GM23338 (cell line): ENCODE data around the gene STXBP3. TPM values are rescaled to one million over a fixed set of nuclear protein-coding genes. Genes with fewer than 3 reads are reported as not detected.

ENCODE experiments used
- ATAC-seq: fragments of 200-7000 bp; cut with Tn5 transposase; 3 replicates; pipeline ENCODE4 v1.9.1; 2020
- DNase-seq: peaks from one replicate; pipeline ENCODE4 v3.0.0-alpha.2; 2015; ENCODE audit warnings: low spot score
- H2AFZ ChIP-seq: fragments of 200-600 bp; sonication (generic); 2 replicates; pipeline ENCODE4 v1.8.0; 2016; ENCODE audit warnings: antibody characterized with exemption, mild to moderate bottlenecking, moderate library complexity
- H3F3A ChIP-seq: fragments of 200-600 bp; sonication (generic); replicated peaks from 2 replicates; pipeline ENCODE4 v1.8.0; 2017; ENCODE audit warnings: antibody characterized with exemption, mixed run types, low read depth
- H3K27ac ChIP-seq: fragments of 200-600 bp; sonication (generic); 2 replicates; pipeline ENCODE4 v1.6.1; 2016; ENCODE audit warnings: low read depth
- H3K27me3 ChIP-seq: fragments of 200-600 bp; sonication (generic); 2 replicates; pipeline ENCODE4 v1.8.0; 2016; ENCODE audit warnings: mild to moderate bottlenecking, mixed run types, moderate library complexity; ENCODE audit not compliant: insufficient read depth
- H3K36me3 ChIP-seq: fragments of 200-600 bp; sonication (generic); 2 replicates; pipeline ENCODE4 v1.8.0; 2016; ENCODE audit warnings: mild to moderate bottlenecking; ENCODE audit not compliant: insufficient read depth
- H3K4me1 ChIP-seq: fragments of 200-600 bp; sonication (generic); 2 replicates; pipeline ENCODE4 v1.8.0; 2016; ENCODE audit warnings: mild to moderate bottlenecking, moderate library complexity; ENCODE audit not compliant: insufficient read depth
- H3K4me2 ChIP-seq: fragments of 200-600 bp; sonication (generic); 2 replicates; pipeline ENCODE4 v1.7.1; 2017; ENCODE audit warnings: mixed run types
- H3K4me3 ChIP-seq: fragments of 200-600 bp; sonication (generic); 2 replicates; pipeline ENCODE4 v1.6.1; 2016; ENCODE audit warnings: mixed run types
- H3K79me2 ChIP-seq: fragments of 200-600 bp; sonication (generic); replicated peaks from 2 replicates; pipeline ENCODE4 v1.8.0; 2017; ENCODE audit warnings: mild to moderate bottlenecking; ENCODE audit not compliant: insufficient read depth
- H3K9me2 ChIP-seq: fragments of 200-600 bp; sonication (generic); 2 replicates; pipeline ENCODE4 v1.8.0; 2017; ENCODE audit not compliant: insufficient read depth
- H4K20me1 ChIP-seq: fragments of 200-600 bp; sonication (generic); replicated peaks from 2 replicates; pipeline ENCODE4 v1.8.0; 2017; ENCODE audit warnings: mild to moderate bottlenecking; ENCODE audit not compliant: insufficient read depth
- H3K27ac Mint-ChIP-seq: 2 replicates; pipeline ENCODE4 v1.8.0; 2020; ENCODE audit warnings: inconsistent platforms, mild to moderate bottlenecking, moderate library complexity, mixed read lengths
- H3K27me3 Mint-ChIP-seq: 3 replicates; pipeline ENCODE4 v1.8.0; 2022; ENCODE audit warnings: low read depth, mild to moderate bottlenecking, moderate library complexity, mixed read lengths, inconsistent platforms; ENCODE audit not compliant: insufficient read depth, poor library complexity
- H3K36me3 Mint-ChIP-seq: 3 replicates; pipeline ENCODE4 v1.8.0; 2021; ENCODE audit warnings: low read depth, mild to moderate bottlenecking, inconsistent platforms, moderate library complexity, mixed read lengths
- H3K4me1 Mint-ChIP-seq: 3 replicates; pipeline ENCODE4 v1.8.0; 2020; ENCODE audit warnings: mild to moderate bottlenecking, inconsistent platforms, mixed read lengths
- H3K4me3 Mint-ChIP-seq: 3 replicates; pipeline ENCODE4 v1.8.0; 2021; ENCODE audit warnings: moderate library complexity, mild to moderate bottlenecking, inconsistent platforms, mixed read lengths
- H3K9me3 Mint-ChIP-seq: 3 replicates; pipeline ENCODE4 v1.8.0; 2020; ENCODE audit warnings: moderate library complexity, mild to moderate bottlenecking, inconsistent platforms, mixed read lengths
- CREB1 ChIP-seq: fragments of 250-450 bp; sonication (Bioruptor Pico); IDR thresholded peaks from 2 replicates; pipeline ENCODE4 v1.5.0; 2020; ENCODE audit warnings: low read depth, mild to moderate bottlenecking, moderate library complexity
- ETS1 ChIP-seq: IDR thresholded peaks from 2 replicates; pipeline ENCODE4 v1.6.1; 2016; ENCODE audit warnings: antibody characterized with exemption
- EZH2 ChIP-seq: fragments of 200-600 bp; sonication (generic); IDR thresholded peaks from one replicate; pipeline ENCODE4 v1.8.0; 2017; ENCODE audit warnings: antibody characterized with exemption, mild to moderate bottlenecking, low read depth; ENCODE audit not compliant: unreplicated experiment
- JUNB ChIP-seq: IDR thresholded peaks from one replicate; pipeline ENCODE4 v1.6.1; 2016; ENCODE audit warnings: antibody characterized with exemption; ENCODE audit not compliant: unreplicated experiment
- POLR2AphosphoS5 ChIP-seq: IDR thresholded peaks from 2 replicates; pipeline ENCODE4 v1.6.1; 2016; ENCODE audit warnings: antibody characterized with exemption, low read depth
- REST ChIP-seq: IDR thresholded peaks from one replicate; pipeline ENCODE4 v1.6.1; 2018; ENCODE audit warnings: antibody characterized with exemption; ENCODE audit not compliant: unreplicated experiment
- polyA plus RNA-seq: library from polyadenylated mRNA; unstranded; fragments of >200 nt; fragmentation: Nextera tagmentation; extraction: Ambion mirVana; gene quantifications from 2 replicates; pipeline ENCODE4 v1.2.1, GENCODE V29; 2016
- total RNA-seq: library from RNA; depleted of rRNA; stranded (reverse); fragments of >200 nt; shearing (Covaris generic); gene quantifications from 2 replicates; pipeline ENCODE4 v1.2.3, GENCODE V29; 2014
- TF ChIP-seq, protein P1 (sequence below): fragments of 250-450 bp; sonication (Bioruptor Pico); IDR thresholded peaks from 2 replicates; pipeline ENCODE4 v1.5.0; 2020; ENCODE audit warnings: mild to moderate bottlenecking, moderate library complexity
- TF ChIP-seq, protein P2 (sequence below), 2 experiments: fragments of 200-600 bp in 1 of 2; sonication (generic) in 1 of 2; conservative IDR thresholded peaks; 2 replicates each; pipeline versions ENCODE4 v1.5.1 to v1.6.1; 2016 to 2017; ENCODE audit warnings: antibody characterized with exemption in 2 of 2, low read depth in 2 of 2, mild to moderate bottlenecking in 2 of 2, moderate library complexity in 1 of 2

The STXBP3 gene
- total and polyA plus RNA-seq, 2 experiments from 2014 or later: 28.5 to 37.4 TPM

DNA sequence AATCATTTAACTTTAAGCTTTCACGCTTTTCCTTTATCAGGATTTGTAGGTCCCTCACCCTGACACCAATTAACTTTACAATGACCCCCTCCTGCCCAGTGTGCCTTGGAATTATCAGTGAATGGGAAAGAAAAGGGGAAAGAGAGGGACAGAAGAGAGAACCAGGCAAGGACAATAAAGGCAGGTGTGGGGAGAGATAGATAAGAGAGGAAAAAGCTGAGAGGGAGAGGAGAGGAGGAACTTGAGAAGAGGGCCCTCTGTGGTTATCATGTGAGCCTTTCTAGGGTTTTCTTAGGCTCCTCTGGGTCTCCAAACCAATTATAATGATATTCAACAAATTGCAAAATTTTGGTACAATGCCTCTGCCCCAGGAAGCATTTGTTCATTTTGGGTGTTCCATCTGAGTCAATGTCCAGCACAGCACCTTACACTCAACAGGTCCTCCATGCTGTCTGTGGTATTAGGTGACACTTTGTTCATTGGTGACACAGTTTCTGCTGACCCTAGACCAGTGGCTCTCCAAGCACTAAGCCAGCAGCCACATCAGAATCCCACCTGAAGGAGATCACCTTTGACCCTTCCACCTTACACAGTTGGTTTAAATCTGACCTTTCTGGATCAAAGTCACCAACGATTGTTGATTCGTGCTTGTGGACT, 96.2 kb downstream of the STXBP3 start (continued):
- TF ChIP-seq, protein P1, sequence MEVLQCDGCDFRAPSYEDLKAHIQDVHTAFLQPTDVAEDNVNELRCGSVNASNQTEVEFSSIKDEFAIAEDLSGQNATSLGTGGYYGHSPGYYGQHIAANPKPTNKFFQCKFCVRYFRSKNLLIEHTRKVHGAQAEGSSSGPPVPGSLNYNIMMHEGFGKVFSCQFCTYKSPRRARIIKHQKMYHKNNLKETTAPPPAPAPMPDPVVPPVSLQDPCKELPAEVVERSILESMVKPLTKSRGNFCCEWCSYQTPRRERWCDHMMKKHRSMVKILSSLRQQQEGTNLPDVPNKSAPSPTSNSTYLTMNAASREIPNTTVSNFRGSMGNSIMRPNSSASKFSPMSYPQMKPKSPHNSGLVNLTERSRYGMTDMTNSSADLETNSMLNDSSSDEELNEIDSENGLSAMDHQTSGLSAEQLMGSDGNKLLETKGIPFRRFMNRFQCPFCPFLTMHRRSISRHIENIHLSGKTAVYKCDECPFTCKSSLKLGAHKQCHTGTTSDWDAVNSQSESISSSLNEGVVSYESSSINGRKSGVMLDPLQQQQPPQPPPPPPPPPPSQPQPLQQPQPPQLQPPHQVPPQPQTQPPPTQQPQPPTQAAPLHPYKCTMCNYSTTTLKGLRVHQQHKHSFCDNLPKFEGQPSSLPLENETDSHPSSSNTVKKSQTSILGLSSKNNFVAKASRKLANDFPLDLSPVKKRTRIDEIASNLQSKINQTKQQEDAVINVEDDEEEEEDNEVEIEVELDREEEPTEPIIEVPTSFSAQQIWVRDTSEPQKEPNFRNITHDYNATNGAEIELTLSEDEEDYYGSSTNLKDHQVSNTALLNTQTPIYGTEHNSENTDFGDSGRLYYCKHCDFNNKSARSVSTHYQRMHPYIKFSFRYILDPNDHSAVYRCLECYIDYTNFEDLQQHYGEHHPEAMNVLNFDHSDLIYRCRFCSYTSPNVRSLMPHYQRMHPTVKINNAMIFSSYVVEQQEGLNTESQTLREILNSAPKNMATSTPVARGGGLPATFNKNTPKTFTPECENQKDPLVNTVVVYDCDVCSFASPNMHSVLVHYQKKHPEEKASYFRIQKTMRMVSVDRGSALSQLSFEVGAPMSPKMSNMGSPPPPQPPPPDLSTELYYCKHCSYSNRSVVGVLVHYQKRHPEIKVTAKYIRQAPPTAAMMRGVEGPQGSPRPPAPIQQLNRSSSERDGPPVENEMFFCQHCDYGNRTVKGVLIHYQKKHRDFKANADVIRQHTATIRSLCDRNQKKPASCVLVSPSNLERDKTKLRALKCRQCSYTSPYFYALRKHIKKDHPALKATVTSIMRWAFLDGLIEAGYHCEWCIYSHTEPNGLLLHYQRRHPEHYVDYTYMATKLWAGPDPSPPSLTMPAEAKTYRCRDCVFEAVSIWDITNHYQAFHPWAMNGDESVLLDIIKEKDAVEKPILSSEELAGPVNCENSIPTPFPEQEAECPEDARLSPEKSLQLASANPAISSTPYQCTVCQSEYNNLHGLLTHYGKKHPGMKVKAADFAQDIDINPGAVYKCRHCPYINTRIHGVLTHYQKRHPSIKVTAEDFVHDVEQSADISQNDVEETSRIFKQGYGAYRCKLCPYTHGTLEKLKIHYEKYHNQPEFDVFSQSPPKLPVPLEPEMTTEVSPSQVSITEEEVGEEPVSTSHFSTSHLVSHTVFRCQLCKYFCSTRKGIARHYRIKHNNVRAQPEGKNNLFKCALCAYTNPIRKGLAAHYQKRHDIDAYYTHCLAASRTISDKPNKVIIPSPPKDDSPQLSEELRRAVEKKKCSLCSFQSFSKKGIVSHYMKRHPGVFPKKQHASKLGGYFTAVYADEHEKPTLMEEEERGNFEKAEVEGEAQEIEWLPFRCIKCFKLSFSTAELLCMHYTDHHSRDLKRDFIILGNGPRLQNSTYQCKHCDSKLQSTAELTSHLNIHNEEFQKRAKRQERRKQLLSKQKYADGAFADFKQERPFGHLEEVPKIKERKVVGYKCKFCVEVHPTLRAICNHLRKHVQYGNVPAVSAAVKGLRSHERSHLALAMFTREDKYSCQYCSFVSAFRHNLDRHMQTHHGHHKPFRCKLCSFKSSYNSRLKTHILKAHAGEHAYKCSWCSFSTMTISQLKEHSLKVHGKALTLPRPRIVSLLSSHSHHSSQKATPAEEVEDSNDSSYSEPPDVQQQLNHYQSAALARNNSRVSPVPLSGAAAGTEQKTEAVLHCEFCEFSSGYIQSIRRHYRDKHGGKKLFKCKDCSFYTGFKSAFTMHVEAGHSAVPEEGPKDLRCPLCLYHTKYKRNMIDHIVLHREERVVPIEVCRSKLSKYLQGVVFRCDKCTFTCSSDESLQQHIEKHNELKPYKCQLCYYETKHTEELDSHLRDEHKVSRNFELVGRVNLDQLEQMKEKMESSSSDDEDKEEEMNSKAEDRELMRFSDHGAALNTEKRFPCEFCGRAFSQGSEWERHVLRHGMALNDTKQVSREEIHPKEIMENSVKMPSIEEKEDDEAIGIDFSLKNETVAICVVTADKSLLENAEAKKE: no peak
- no peak for TF ChIP-seq POLR2AphosphoS5

- peaks cover 6% of the 10 kb centered on the region for H3K4me1 Mint-ChIP-seq
- no peak overlapping the region for H3K4me3 ChIP-seq
- no peaks in the 10 kb centered on the region for H3K36me3 Mint-ChIP-seq
- H3K27me3 Mint-ChIP-seq: no peaks in the 10 kb centered on the region
- no peaks in the 10 kb centered on the region for H3K79me2 ChIP-seq
- H3K4me3 Mint-ChIP-seq: no peak overlapping the region
- DNase-seq: no peak
- no peaks in the 10 kb centered on the region for H3F3A ChIP-seq
- H2AFZ ChIP-seq: 0 out of 2 replicates have a peak overlapping the region, but pooled peaks have one; percentile 64
- H3K9me2 ChIP-seq: no peaks in the 10 kb centered on the region
- no peaks in the 10 kb centered on the region for H4K20me1 ChIP-seq
- no peak overlapping the region for H3K4me2 ChIP-seq
- H3K9me3 Mint-ChIP-seq: no peaks in the 10 kb centered on the region; the same call in 2 of the 3 replicates
- ATAC-seq: no peak
- H3K27me3 ChIP-seq: no peaks in the 10 kb centered on the region
- H3K4me1 ChIP-seq: no peaks in the 10 kb centered on the region
- no peak overlapping the region for H3K27ac ChIP-seq
- H3K27ac Mint-ChIP-seq: no peak overlapping the region
- no peaks in the 10 kb centered on the region for H3K36me3 ChIP-seq
- no peak for TF ChIP-seq JUNB
- TF ChIP-seq ETS1: no peak
- TF ChIP-seq POLR2AphosphoS5: no peak
- no peak for TF ChIP-seq EZH2
- no peak for TF ChIP-seq CREB1 (CRISPR knock-in tag)
- TF ChIP-seq, protein P2, sequence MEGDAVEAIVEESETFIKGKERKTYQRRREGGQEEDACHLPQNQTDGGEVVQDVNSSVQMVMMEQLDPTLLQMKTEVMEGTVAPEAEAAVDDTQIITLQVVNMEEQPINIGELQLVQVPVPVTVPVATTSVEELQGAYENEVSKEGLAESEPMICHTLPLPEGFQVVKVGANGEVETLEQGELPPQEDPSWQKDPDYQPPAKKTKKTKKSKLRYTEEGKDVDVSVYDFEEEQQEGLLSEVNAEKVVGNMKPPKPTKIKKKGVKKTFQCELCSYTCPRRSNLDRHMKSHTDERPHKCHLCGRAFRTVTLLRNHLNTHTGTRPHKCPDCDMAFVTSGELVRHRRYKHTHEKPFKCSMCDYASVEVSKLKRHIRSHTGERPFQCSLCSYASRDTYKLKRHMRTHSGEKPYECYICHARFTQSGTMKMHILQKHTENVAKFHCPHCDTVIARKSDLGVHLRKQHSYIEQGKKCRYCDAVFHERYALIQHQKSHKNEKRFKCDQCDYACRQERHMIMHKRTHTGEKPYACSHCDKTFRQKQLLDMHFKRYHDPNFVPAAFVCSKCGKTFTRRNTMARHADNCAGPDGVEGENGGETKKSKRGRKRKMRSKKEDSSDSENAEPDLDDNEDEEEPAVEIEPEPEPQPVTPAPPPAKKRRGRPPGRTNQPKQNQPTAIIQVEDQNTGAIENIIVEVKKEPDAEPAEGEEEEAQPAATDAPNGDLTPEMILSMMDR (conservative IDR thresholded peaks at IDR 0.05; ENCODE audit: low read depth in 2 of 2): no peak
- no peak for TF ChIP-seq REST
These were observed 97.1 kb downstream of the STXBP3 start for GRCh38 chr1:108843390-108844137.
